ENCODE measurements around the gene RGPD8. TPM values are rescaled to one million over a fixed set of nuclear protein-coding genes. Genes with fewer than 3 reads are reported as not detected.

Gene RGPD8
- total RNA-seq, 2 experiments from 2014 or later: 13.5 to 13.6 TPM

DNA sequence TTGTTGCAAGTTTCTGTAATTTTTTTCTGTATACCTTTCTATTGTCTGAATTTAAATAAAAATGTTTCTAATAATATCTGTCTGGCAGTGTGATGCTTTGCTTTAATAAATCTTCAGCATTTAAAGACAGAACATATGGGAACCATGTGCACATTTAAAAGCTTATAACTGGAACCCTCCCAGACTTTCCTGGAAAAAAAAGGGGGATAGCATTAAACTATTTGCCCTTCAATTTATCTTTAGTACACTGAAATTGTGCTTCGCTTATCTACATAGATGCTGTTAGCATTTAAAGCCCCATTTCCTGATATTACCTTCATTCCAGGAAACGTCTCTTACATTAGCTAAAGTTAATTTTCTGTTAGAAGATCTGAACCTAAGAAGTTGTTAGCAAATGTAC, 93.5 kb downstream of the RGPD8 start:
- H3K27me3 Mint-ChIP-seq: peaks cover 3% of the 10 kb centered on the region
- intact Hi-C loops (cut with micrococcal nuclease): no loop called here
- DNase-seq (no peak), ATAC-seq (no peak)
- ChIA-PET POLR2A (interaction anchor here (1.1 kb wide), 1 partner anchor 311 kb away, joined by 4 read pairs; no protein-coding TSS in a partner anchor), CTCF (no interaction called here)
- no peak overlapping the region for H3K27ac Mint-ChIP-seq
- H3K4me1 Mint-ChIP-seq (ENCODE audit: low read depth): peaks cover 3% of the 10 kb centered on the region
- TF ChIP-seq CTCF (IDR thresholded peaks at IDR 0.05): no peak
- H3K9me3 Mint-ChIP-seq: no peaks in the 10 kb centered on the region
- H3K36me3 Mint-ChIP-seq (ENCODE audit: low read depth): no peaks in the 10 kb centered on the region
- H3K4me3 Mint-ChIP-seq: no peak overlapping the region

GRCh38 chr2:112335600-112335999, 97.8 kb downstream of the RGPD8 start:
- ATAC-seq: no peak
- TF ChIP-seq CTCF (IDR thresholded peaks at IDR 0.05): no peak
- ChIA-PET CTCF (interaction anchor here (0.9 kb wide), 1 partner anchor 11 kb away, joined by 3 read pairs; no protein-coding TSS in a partner anchor), POLR2A (no interaction called here)
- H3K27me3 Mint-ChIP-seq: no peaks in the 10 kb centered on the region
- DNase-seq: no peak
- H3K9me3 Mint-ChIP-seq: no peaks in the 10 kb centered on the region
- H3K36me3 Mint-ChIP-seq (ENCODE audit: low read depth): peaks cover 2% of the 10 kb centered on the region
- no peak overlapping the region for H3K27ac Mint-ChIP-seq
- no peaks in the 10 kb centered on the region for H3K4me1 Mint-ChIP-seq (ENCODE audit: low read depth)
- no peak overlapping the region for H3K4me3 Mint-ChIP-seq
- intact Hi-C loops (cut with micrococcal nuclease): no loop called here

DNA sequence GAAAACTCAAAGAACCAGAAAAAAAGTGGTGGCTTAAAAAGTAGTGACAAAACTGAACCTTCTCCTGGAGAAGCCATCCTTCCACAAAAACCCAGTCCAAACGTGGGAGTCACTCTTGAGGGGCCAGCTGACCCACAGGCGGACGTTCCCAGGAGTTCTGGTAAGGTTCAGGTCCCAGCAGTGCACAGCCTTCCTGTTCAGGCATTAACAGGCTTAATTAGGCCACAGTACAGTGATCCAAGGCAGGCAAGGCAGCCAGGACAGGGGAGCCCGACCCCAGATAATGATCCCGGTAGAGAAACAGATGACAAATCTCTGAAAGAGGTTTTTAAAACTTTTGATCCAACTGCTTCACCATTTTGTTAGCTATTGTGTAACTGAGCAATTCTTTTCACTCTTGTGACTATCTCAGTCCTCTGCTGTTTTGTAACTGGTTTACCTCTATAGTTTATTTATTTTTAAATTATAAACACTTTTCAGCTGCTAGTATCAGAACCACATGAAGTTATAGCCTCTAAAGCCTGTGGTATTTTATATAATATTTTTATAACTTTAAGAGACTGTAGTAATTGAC, 101.2 kb downstream of the RGPD8 start:
- Mint-ChIP-seq H3K9me3 (no peaks in the 10 kb centered on the region), H3K36me3 (ENCODE audit: low read depth) (peaks cover 6% of the 10 kb centered on the region), H3K4me3 (no peak overlapping the region), H3K27ac (no peak overlapping the region), H3K4me1 (ENCODE audit: low read depth) (no peaks in the 10 kb centered on the region), H3K27me3 (no peaks in the 10 kb centered on the region)
- ATAC-seq (no peak), DNase-seq (no peak)
- CTCF ChIA-PET: no interaction called here
- POLR2A ChIA-PET: no interaction called here
- intact Hi-C loops (cut with micrococcal nuclease): no loop called here
- no peak for TF ChIP-seq CTCF (IDR thresholded peaks at IDR 0.05)

- intact Hi-C loops (cut with micrococcal nuclease): no loop called here
- ATAC-seq: no peak
- Mint-ChIP-seq H3K9me3 (no peaks in the 10 kb centered on the region), H3K27me3 (no peaks in the 10 kb centered on the region), H3K4me1 (ENCODE audit: low read depth) (no peaks in the 10 kb centered on the region), H3K4me3 (no peak overlapping the region), H3K36me3 (ENCODE audit: low read depth) (peaks cover 11% of the 10 kb centered on the region), H3K27ac (no peak overlapping the region)
- TF ChIP-seq CTCF (IDR thresholded peaks at IDR 0.05): no peak
- ChIA-PET POLR2A (no interaction called here), CTCF (no interaction called here)
- DNase-seq: no peak
Observed at GRCh38 chr2:112322919-112323318, 110.5 kb downstream of the RGPD8 start.

DNA sequence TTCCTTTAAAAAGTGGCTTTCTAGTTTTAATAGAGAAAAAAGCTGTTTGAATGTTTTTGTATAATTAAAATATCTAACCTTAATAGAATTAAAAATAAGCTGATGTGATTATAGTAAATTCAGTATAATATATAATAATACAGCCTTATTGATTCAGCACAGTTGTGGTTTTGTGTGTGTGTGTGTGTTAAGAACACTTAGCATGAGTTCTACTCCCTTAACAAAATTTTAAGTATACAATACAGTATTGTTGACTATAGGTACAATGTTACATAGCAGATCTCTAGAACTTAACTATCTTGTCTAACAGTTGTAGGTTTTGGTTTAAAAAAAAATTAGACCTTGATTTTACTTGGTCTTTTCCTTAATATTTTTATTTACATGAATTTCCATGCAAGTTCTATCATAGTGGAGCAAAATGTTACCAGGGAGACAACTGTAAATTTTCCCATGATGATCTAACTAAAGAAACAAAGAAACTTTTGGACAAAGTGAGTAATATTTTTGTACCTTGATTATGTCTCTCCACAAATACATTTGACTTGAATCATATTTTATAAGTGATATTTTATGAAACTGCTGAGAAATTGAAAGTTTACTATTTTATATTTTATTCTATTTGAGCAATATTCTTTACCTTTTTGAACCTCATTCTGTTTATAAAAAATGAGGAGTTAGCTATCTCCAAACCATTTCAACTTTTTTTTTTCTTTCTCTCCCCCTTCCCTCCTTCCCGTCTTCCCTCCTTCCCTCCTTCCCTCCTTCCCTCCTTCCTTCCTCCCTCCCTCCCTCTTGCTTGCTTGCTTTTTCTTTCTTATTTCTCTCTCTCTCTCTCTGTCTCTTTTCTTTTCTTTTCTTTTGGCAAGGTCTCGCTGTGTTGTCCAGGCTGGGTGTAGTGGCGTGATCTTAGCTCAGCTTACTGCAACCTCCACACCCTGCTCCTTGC, 111.8 kb downstream of the RGPD8 start:
- H3K27ac Mint-ChIP-seq: no peak overlapping the region
- ATAC-seq (no peak), DNase-seq (no peak)
- intact Hi-C loops (cut with micrococcal nuclease): no loop called here
- TF ChIP-seq CTCF (IDR thresholded peaks at IDR 0.05): no peak
- peaks cover 7% of the 10 kb centered on the region for H3K36me3 Mint-ChIP-seq (ENCODE audit: low read depth)
- CTCF ChIA-PET: interaction anchor here (1.4 kb wide), 1 partner anchor 62 kb away, joined by 3 read pairs; no protein-coding TSS in a partner anchor
- POLR2A ChIA-PET: interaction anchor here (0.6 kb wide), 1 partner anchor 81 kb away, joined by 3 read pairs; no protein-coding TSS in a partner anchor
- no peak overlapping the region for H3K4me3 Mint-ChIP-seq
- H3K27me3 Mint-ChIP-seq: no peaks in the 10 kb centered on the region
- no peaks in the 10 kb centered on the region for H3K4me1 Mint-ChIP-seq (ENCODE audit: low read depth)
- no peaks in the 10 kb centered on the region for H3K9me3 Mint-ChIP-seq
